A549 (cell line): ENCODE results near the gene ANKRD34A.

Source experiments
- CTCF ChIP-seq: fragments of >200 bp; sonication (Bioruptor Twin); formaldehyde crosslinking; IDR thresholded peaks from 3 replicates; pipeline ENCODE4 v1.5.1; 2016
- EHMT2 ChIP-seq: fragments of 200-600 bp; sonication (generic); IDR thresholded peaks from 2 replicates; pipeline ENCODE4 v1.6.1; 2016; ENCODE audit warnings: antibody characterized with exemption, low read depth, mild to moderate bottlenecking, moderate library complexity
- RARB ChIP-seq: fragments of 250-450 bp; sonication (Bioruptor Pico); IDR thresholded peaks from 2 replicates; pipeline ENCODE4 v1.8.0; 2021; ENCODE audit warnings: mild to moderate bottlenecking, moderate library complexity

- no peak for TF ChIP-seq CTCF
- TF ChIP-seq EHMT2 = no peak
- TF ChIP-seq RARB (CRISPR knock-in tag) = no peak
Observed at GRCh38 chr1:145912128-145912641, 52.2 kb downstream of the ANKRD34A start.
